Uterus (tissue), 2 donors: ENCODE data around the gene TPD52L2.

Source experiments
- CTCF ChIP-seq, 4 experiments: fragments of 200-600 bp in 2 of 4; fragments of 450-650 bp in 2 of 4; sonication (generic) in 2 of 4; IDR thresholded peaks; one replicate each; pipeline ENCODE4 v1.5.1; 2016 to 2019; ENCODE audit warnings: antibody characterized with exemption in 4 of 4, mild to moderate bottlenecking in 2 of 4, moderate library complexity in 1 of 4
- POLR2A ChIP-seq, 2 donors: fragments of 450-650 bp; IDR thresholded peaks; one replicate each; pipeline ENCODE4 v1.6.1; 2016; ENCODE audit warnings: antibody characterized with exemption in 2 of 2, mild to moderate bottlenecking in 1 of 2, moderate library complexity in 1 of 2

GRCh38 chr20:63829603-63829944 lies 35.5 kb upstream of the TPD52L2 start:
- TF ChIP-seq POLR2A (IDR thresholded peaks at IDR 0.05) (no peak), CTCF (IDR thresholded peaks at IDR 0.05) (no peak)
